CD4-positive, alpha-beta T cell treated with Interferon gamma for 1 hour (primary cell): Measurements from ENCODE around the gene FKTN.

ENCODE experiments used
- DNase-seq: peaks from one replicate; pipeline ENCODE4 v3.0.0-alpha.2; 2020

The FKTN gene

GRCh38 chr9:105636331-105636730, 78.4 kb downstream of the FKTN start:
- DNase-seq: no peak

- no peak for DNase-seq
These were observed 80.0 kb downstream of the FKTN start for GRCh38 chr9:105637787-105638395.

- DNase-seq: no peak
These were observed 82.0 kb downstream of the FKTN start for GRCh38 chr9:105639936-105640335.

- no peak for DNase-seq
These were observed 85.9 kb downstream of the FKTN start for GRCh38 chr9:105643795-105644194.

GRCh38 chr9:105646879-105647594, 89.1 kb downstream of the FKTN start:
- DNase-seq: no peak

- no peak for DNase-seq
These were observed 89.8 kb downstream of the FKTN start for GRCh38 chr9:105647595-105648349.

GRCh38 chr9:105651806-105652205, 93.9 kb downstream of the FKTN start:
- no peak for DNase-seq

GRCh38 chr9:105656131-105656921, 98.4 kb downstream of the FKTN start:
- no peak for DNase-seq

- DNase-seq: no peak
These were observed 100.4 kb downstream of the FKTN start for GRCh38 chr9:105658351-105658750.

- DNase-seq: no peak
These were observed 103.1 kb downstream of the FKTN start for GRCh38 chr9:105661011-105661410.

GRCh38 chr9:105662184-105663104, 104.5 kb downstream of the FKTN start, which contains the start of gene TAL2:
TAL2 (plus strand) TSS chr9:105662457; CDS start chr9:105662497, 40 bp downstream.
- no peak for DNase-seq

- DNase-seq: no peak
These were observed 106.0 kb downstream of the FKTN start for GRCh38 chr9:105663914-105664313.

GRCh38 chr9:105667867-105668266, 109.9 kb downstream of the FKTN start:
- no peak for DNase-seq

GRCh38 chr9:105670315-105670714, 112.4 kb downstream of the FKTN start:
- DNase-seq: no peak

- no peak for DNase-seq
These were observed 112.8 kb downstream of the FKTN start for GRCh38 chr9:105670775-105671174.

GRCh38 chr9:105672711-105673234, 114.8 kb downstream of the FKTN start:
- no peak for DNase-seq

GRCh38 chr9:105673850-105674387, 116.0 kb downstream of the FKTN start:
- no peak for DNase-seq

- DNase-seq: no peak
These were observed 118.5 kb downstream of the FKTN start for GRCh38 chr9:105676351-105676923.

- DNase-seq: no peak
These were observed 120.2 kb downstream of the FKTN start for GRCh38 chr9:105678163-105678562.

- DNase-seq: no peak
These were observed 120.8 kb downstream of the FKTN start for GRCh38 chr9:105678781-105679180.
